Vagina (tissue), 2 donors: ENCODE data around the gene SLC1A4. TPM values are rescaled to one million over a fixed set of nuclear protein-coding genes. Genes with fewer than 3 reads are reported as not detected.

Experiments used
- DNase-seq, 2 donors: peaks; one replicate each; pipeline ENCODE4 v3.0.0-alpha.2; 2017; ENCODE audit errors: extremely low spot score in 2 of 2
- H3K27ac ChIP-seq: fragments of 200-600 bp; sonication (generic); one replicate; pipeline ENCODE4 v1.5.1; 2019
- H3K27me3 ChIP-seq: fragments of 200-600 bp; sonication (generic); one replicate; pipeline ENCODE4 v1.5.1; 2019
- H3K36me3 ChIP-seq, 2 donors: fragments of 200-600 bp; sonication (generic); one replicate each; pipeline ENCODE4 v1.5.1; 2017 to 2019
- H3K4me1 ChIP-seq: fragments of 200-600 bp; sonication (generic); one replicate; pipeline ENCODE4 v1.5.1; 2019
- H3K4me3 ChIP-seq, 2 donors: fragments of 200-600 bp; sonication (generic); 1 replicate in 1 of 2; 2 replicates in 1 of 2; pipeline ENCODE4 v1.5.1; 2016 to 2019
- H3K9me3 ChIP-seq: fragments of 200-600 bp; sonication (generic); one replicate; pipeline ENCODE4 v1.5.1; 2019
- POLR2A ChIP-seq, 2 donors: fragments of 450-650 bp; IDR thresholded peaks; one replicate each; pipeline ENCODE4 v1.6.1; 2017; ENCODE audit warnings: antibody characterized with exemption in 2 of 2, mild to moderate bottlenecking in 2 of 2, moderate library complexity in 2 of 2
- POLR2AphosphoS5 ChIP-seq, 2 donors: sonication (generic); formaldehyde crosslinking; IDR thresholded peaks; one replicate each; pipeline ENCODE4 v1.9.0; 2017; ENCODE audit warnings: antibody characterized with exemption in 2 of 2, mild to moderate bottlenecking in 2 of 2, low read depth in 1 of 2; ENCODE audit not compliant: insufficient read depth in 1 of 2
- intact Hi-C: fragments of 100-400 bp; cut with DNase I; formaldehyde crosslinking; loops from one replicate; pipeline ENCODE4 v1.15.1; 2023
- total RNA-seq: library from RNA; depleted of rRNA; stranded (reverse); fragments of >200 nt; gene quantifications from one replicate; pipeline ENCODE4 v1.2.3, GENCODE V29; 2016
- TF ChIP-seq, protein P1 (sequence below), 3 experiments: fragments of 450-650 bp in 2 of 3; fragments of 200-600 bp in 1 of 3; sonication (generic) in 1 of 3; IDR thresholded peaks; one replicate each; pipeline ENCODE4 v1.5.1; 2017 to 2019; ENCODE audit warnings: antibody characterized with exemption in 3 of 3, mild to moderate bottlenecking in 2 of 3, moderate library complexity in 2 of 3

The SLC1A4 gene
- total RNA-seq, 1 donor from 2014 or later, result 11.5 TPM

DNA sequence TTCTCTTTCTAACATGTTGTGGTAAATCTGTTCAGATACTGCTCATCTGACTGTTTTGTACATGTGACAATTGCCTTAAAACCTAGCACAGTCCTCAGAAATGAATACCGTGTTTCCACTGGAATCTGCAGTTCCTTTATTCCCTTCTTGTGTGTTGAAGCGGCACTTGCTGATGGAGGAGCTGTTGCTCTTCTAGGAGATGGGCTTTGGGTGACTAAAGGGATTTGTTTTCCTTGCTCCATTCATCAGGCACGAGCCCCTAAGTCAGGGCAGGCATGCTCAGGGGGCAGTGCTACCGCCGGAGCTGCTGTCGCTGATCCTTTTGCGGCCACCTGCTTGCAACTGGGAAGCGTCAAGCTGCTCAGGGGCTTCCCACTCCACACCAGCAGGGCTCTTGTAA lies 34.5 kb downstream of the SLC1A4 start:
- peaks cover 0 to 3% of the 10 kb centered on the region in 2 donors for H3K36me3 ChIP-seq
- intact Hi-C loops, result no loop called here
- no peak overlapping the region for H3K27ac ChIP-seq
- H3K4me3 ChIP-seq, result no peak overlapping the region
- TF ChIP-seq, protein P1, sequence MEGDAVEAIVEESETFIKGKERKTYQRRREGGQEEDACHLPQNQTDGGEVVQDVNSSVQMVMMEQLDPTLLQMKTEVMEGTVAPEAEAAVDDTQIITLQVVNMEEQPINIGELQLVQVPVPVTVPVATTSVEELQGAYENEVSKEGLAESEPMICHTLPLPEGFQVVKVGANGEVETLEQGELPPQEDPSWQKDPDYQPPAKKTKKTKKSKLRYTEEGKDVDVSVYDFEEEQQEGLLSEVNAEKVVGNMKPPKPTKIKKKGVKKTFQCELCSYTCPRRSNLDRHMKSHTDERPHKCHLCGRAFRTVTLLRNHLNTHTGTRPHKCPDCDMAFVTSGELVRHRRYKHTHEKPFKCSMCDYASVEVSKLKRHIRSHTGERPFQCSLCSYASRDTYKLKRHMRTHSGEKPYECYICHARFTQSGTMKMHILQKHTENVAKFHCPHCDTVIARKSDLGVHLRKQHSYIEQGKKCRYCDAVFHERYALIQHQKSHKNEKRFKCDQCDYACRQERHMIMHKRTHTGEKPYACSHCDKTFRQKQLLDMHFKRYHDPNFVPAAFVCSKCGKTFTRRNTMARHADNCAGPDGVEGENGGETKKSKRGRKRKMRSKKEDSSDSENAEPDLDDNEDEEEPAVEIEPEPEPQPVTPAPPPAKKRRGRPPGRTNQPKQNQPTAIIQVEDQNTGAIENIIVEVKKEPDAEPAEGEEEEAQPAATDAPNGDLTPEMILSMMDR (IDR thresholded peaks at IDR 0.05), result no peak
- TF ChIP-seq POLR2AphosphoS5 (IDR thresholded peaks at IDR 0.05; ENCODE audit: insufficient read depth in 1 of 2, low read depth in 1 of 2) (no peak), POLR2A (IDR thresholded peaks at IDR 0.05) (no peak)
- no peak for DNase-seq
- no peaks in the 10 kb centered on the region for H3K9me3 ChIP-seq
- H3K4me1 ChIP-seq, result no peaks in the 10 kb centered on the region
- H3K27me3 ChIP-seq, result no peaks in the 10 kb centered on the region

DNA sequence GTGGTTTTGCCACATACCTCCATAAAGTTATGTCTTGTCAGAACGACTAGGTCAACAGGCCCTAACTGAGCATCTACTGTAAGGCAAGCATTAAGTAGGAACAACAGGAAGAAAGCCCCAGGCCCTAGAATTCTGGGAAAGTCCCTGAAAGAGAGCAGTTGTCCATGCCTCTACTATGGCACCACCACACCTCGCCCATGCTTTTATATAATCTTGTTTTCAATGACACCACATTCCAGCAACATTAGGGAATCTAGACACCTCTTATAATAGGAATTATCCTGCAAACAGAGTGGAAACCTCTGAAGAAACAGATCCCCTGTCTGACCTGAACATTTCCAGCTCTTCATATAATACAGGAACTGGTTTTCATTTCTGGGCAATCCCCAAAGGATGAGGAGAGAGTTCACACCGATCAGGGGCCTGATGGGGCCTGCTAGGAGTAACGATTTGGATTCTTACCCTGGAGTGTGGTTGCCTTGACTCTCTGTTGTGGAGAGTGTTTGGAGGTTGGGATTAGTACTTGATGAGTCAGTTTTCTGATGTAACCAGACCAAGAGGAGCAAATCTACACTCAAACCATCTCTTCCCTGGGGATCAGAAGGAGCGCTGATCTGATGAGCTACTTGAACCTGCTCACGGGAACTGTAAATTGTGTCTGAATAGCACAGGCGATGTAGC lies 35.1 kb downstream of the SLC1A4 start:
- no peak for DNase-seq
- Histone ChIP-seq H3K4me1 (no peaks in the 10 kb centered on the region), H3K4me3 (no peak overlapping the region), H3K9me3 (no peaks in the 10 kb centered on the region), H3K27me3 (no peaks in the 10 kb centered on the region), H3K36me3 (no peaks in the 10 kb centered on the region), H3K27ac (no peak overlapping the region)
- TF ChIP-seq POLR2A (IDR thresholded peaks at IDR 0.05) (no peak), POLR2AphosphoS5 (IDR thresholded peaks at IDR 0.05; ENCODE audit: insufficient read depth in 1 of 2, low read depth in 1 of 2) (no peak)
- TF ChIP-seq, protein P1 (IDR thresholded peaks at IDR 0.05), result no peak
- intact Hi-C loops, result no loop called here

DNA sequence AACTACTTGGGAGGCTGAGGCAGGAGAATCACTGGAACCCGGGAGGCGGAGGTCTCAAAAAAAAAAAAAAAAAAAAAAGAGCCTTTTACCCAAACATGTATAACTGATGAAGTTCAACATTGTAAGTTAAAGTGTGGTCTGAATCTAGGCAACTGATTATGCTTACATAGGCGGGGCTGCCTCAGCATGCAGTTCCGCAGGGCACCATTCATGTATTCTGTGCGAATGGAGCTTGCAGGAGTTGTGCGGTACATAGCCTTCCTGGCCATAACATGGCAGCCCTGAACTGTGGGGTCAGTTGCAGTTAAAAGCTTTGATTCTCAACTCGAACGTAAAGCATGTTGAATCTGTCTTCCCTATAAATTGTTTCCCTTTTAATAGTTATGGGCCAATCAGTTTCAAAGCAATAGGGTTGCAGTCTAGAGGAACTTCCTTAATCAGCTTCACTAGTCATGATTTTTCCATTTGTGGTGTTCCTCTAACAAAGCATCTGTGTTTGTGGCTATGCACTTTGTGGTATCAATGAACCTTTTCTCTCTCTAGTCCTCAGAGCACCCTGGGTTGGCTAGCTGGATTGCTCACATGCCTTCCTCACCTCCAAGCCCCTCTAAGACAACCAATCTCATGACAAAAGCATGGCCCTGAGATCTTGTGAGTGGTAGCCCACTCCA lies 36.4 kb downstream of the SLC1A4 start:
- TF ChIP-seq POLR2A (IDR thresholded peaks at IDR 0.05) (no peak), POLR2AphosphoS5 (IDR thresholded peaks at IDR 0.05; ENCODE audit: insufficient read depth in 1 of 2, low read depth in 1 of 2) (no peak)
- TF ChIP-seq, protein P1 (IDR thresholded peaks at IDR 0.05), result no peak
- Histone ChIP-seq H3K9me3 (no peaks in the 10 kb centered on the region), H3K27ac (no peak overlapping the region), H3K4me1 (no peaks in the 10 kb centered on the region), H3K36me3 (no peaks in the 10 kb centered on the region), H3K4me3 (no peak overlapping the region), H3K27me3 (no peaks in the 10 kb centered on the region)
- intact Hi-C loops, result no loop called here
- no peak for DNase-seq

DNA sequence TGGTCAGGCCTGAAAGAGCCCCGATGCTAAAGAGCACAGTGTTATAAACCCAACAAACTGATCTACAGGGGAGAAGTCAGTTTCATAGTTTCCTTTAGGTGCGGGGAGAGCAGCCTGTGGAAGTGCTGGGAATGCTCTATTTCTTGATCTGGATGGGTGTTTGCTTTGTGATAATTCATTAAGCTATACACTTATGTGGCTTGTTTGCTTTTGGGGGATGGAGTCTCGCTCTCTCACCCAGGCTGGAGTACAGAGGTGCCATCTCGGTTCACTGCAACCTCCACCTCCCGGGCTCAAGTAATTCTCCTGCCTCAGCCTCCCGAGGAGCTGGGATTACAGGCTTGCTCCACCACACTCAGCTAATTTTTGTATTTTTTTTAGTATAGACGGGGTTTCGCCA lies 37.0 kb downstream of the SLC1A4 start:
- H3K27ac ChIP-seq, result no peak overlapping the region
- intact Hi-C loops, result no loop called here

More for the DNA sequence above, 37.0 kb downstream of the SLC1A4 start:
- Histone ChIP-seq H3K4me1 (peaks cover 2% of the 10 kb centered on the region), H3K9me3 (no peaks in the 10 kb centered on the region), H3K4me3 (no peak overlapping the region), H3K36me3 (no peaks in the 10 kb centered on the region), H3K27me3 (no peaks in the 10 kb centered on the region)
- TF ChIP-seq POLR2AphosphoS5 (IDR thresholded peaks at IDR 0.05; ENCODE audit: insufficient read depth in 1 of 2, low read depth in 1 of 2), result no peak
- TF ChIP-seq POLR2A (IDR thresholded peaks at IDR 0.05), result no peak
- TF ChIP-seq, protein P1 (IDR thresholded peaks at IDR 0.05), result no peak
- no peak for DNase-seq
